HCT116 (cell line): ENCODE data around the gene SH3BP4.

Experiments
- CTCF ChIP-seq, 3 experiments: fragments of 200-600 bp in 1 of 3; sonication (generic) in 1 of 3; IDR thresholded peaks in 2 of 3; conservative IDR thresholded peaks in 1 of 3; 2 replicates each; pipeline ENCODE4 v1.5.1; 2012 to 2017; ENCODE audit warnings: low read depth in 2 of 3, low read length in 2 of 3, antibody characterized with exemption in 1 of 3, borderline replicate concordance in 1 of 3, control low read depth in 1 of 3, mild to moderate bottlenecking in 1 of 3, mixed read lengths in 1 of 3, mixed run types in 1 of 3, moderate library complexity in 1 of 3; ENCODE audit not compliant: insufficient read depth in 1 of 3
- EZH2 ChIP-seq: fragments of 200-600 bp; sonication (generic); IDR thresholded peaks from 2 replicates; pipeline ENCODE4 v1.6.1; 2017; ENCODE audit warnings: antibody characterized with exemption, mixed run types
- EZH2phosphoT487 ChIP-seq: fragments of 200-600 bp; IDR thresholded peaks from 2 replicates; pipeline ENCODE4 v1.6.1; 2018; ENCODE audit warnings: antibody characterized with exemption, borderline replicate concordance
- POLR2A ChIP-seq: IDR thresholded peaks from 2 replicates; pipeline ENCODE4 v1.7.0; 2011; ENCODE audit warnings: borderline replicate concordance; ENCODE audit not compliant: insufficient read depth, insufficient read length; ENCODE audit errors: extremely low read depth
- POLR2AphosphoS5 ChIP-seq: IDR thresholded peaks from 2 replicates; pipeline ENCODE4 v1.6.1; 2011; ENCODE audit warnings: mild to moderate bottlenecking, low read depth, low read length, moderate library complexity
- RAD21 ChIP-seq: IDR thresholded peaks from 2 replicates; pipeline ENCODE4 v1.6.1; 2012; ENCODE audit warnings: low read depth, mild to moderate bottlenecking
- REST ChIP-seq: IDR thresholded peaks from 2 replicates; pipeline ENCODE4 v1.6.1; 2012; ENCODE audit warnings: low read depth
- SP1 ChIP-seq: IDR thresholded peaks from 2 replicates; pipeline ENCODE4 v1.6.1; 2012; ENCODE audit warnings: low read depth
- SRF ChIP-seq: IDR thresholded peaks from 2 replicates; pipeline ENCODE4 v1.6.1; 2012; ENCODE audit warnings: low read depth
- TCF7L2 ChIP-seq: IDR thresholded peaks from 2 replicates; pipeline ENCODE4 v1.7.0; 2011; ENCODE audit warnings: borderline replicate concordance, inconsistent platforms; ENCODE audit not compliant: insufficient read depth, insufficient read length; ENCODE audit errors: extremely low read depth
- YY1 ChIP-seq: IDR thresholded peaks from 2 replicates; pipeline ENCODE4 v1.6.1; 2011; ENCODE audit warnings: low read length, low read depth, moderate library complexity, mild to moderate bottlenecking; ENCODE audit not compliant: insufficient replicate concordance; ENCODE audit errors: extremely low read depth
- ZNF274 ChIP-seq: fragments of 200-500 bp; sonication (Bioruptor generic); IDR thresholded peaks from 2 replicates; pipeline ENCODE4 v1.6.1; 2014; ENCODE audit warnings: mild to moderate bottlenecking, low read depth, low read length, inconsistent platforms
- TF ChIP-seq, protein P1 (sequence below): IDR thresholded peaks from 2 replicates; pipeline ENCODE4 v1.6.1; 2012
- TF ChIP-seq, protein P2 (sequence below): IDR thresholded peaks from 2 replicates; pipeline ENCODE4 v1.6.1; 2012

- no peak for TF ChIP-seq CTCF (IDR thresholded peaks at IDR 0.05 in 2 of 3, conservative IDR thresholded peaks at IDR 0.05 in 1 of 3; ENCODE audit: borderline replicate concordance in 1 of 3, insufficient read depth in 1 of 3, low read depth in 2 of 3, low read length in 2 of 3)
- no peak for TF ChIP-seq ZNF274
- TF ChIP-seq EZH2: no peak
- TF ChIP-seq POLR2A: no peak
- no peak for TF ChIP-seq EZH2phosphoT487
- no peak for TF ChIP-seq YY1
- no peak for TF ChIP-seq POLR2AphosphoS5
- TF ChIP-seq, protein P1, sequence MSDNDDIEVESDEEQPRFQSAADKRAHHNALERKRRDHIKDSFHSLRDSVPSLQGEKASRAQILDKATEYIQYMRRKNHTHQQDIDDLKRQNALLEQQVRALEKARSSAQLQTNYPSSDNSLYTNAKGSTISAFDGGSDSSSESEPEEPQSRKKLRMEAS: no peak
- no peak for TF ChIP-seq TCF7L2
- no peak for TF ChIP-seq REST
- no peak for TF ChIP-seq SRF
- TF ChIP-seq SP1: no peak
- TF ChIP-seq, protein P2, sequence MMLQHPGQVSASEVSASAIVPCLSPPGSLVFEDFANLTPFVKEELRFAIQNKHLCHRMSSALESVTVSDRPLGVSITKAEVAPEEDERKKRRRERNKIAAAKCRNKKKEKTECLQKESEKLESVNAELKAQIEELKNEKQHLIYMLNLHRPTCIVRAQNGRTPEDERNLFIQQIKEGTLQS: no peak
- no peak for TF ChIP-seq RAD21
Measured at GRCh38 chr2:235003096-235003775, 51.4 kb downstream of the SH3BP4 start.
